CD1c-positive myeloid dendritic cell (primary cell): ENCODE data around the gene DSC2.
"Not testable (repeated sequence)": the region's sequence is repeated elsewhere in the genome, so short reads cannot be mapped to it uniquely, and the experiment has no call there.

ENCODE experiments used
- DNase-seq: peaks from one replicate; pipeline ENCODE4 v3.0.0-alpha.2; 2016; ENCODE audit errors: extremely low spot score

The DSC2 gene

GRCh38 chr18:31102025-31102684 is at the start of gene DSC2:
Gene DSC2, minus strand, starts transcription at chr18:31102421. Its CDS starts 450 bp downstream, at chr18:31101971.
- DNase-seq = no peak

GRCh38 chr18:31149351-31149750 is 47.1 kb upstream of the DSC2 start:
- DNase-seq = no peak

- no peak for DNase-seq
These were observed 46.4 kb upstream of the DSC2 start for GRCh38 chr18:31148600-31148999.

- DNase-seq = no peak
These were observed 44.6 kb upstream of the DSC2 start for GRCh38 chr18:31146809-31147208.

- no peak for DNase-seq
These were observed 40.8 kb upstream of the DSC2 start for GRCh38 chr18:31143025-31143424.

GRCh38 chr18:31138709-31139108 is 36.5 kb upstream of the DSC2 start:
- no peak for DNase-seq

GRCh38 chr18:31134988-31135529 is 32.8 kb upstream of the DSC2 start:
- DNase-seq = no peak

- no peak for DNase-seq
These were observed 27.3 kb upstream of the DSC2 start for GRCh38 chr18:31129398-31130115.

GRCh38 chr18:31125878-31126277 is 23.7 kb upstream of the DSC2 start:
- no peak for DNase-seq

- not testable (repeated sequence) for DNase-seq
These were observed 20.9 kb upstream of the DSC2 start for GRCh38 chr18:31123125-31123524.

- no peak for DNase-seq
These were observed 18.4 kb upstream of the DSC2 start for GRCh38 chr18:31120594-31120993.

GRCh38 chr18:31116853-31117595 is 14.8 kb upstream of the DSC2 start:
- DNase-seq = no peak

- DNase-seq = no peak
These were observed 10.6 kb upstream of the DSC2 start for GRCh38 chr18:31112804-31113203.

GRCh38 chr18:31105733-31106132 is 3.5 kb upstream of the DSC2 start:
- no peak for DNase-seq

- no peak for DNase-seq
These were observed 2.2 kb upstream of the DSC2 start for GRCh38 chr18:31104444-31104843.

- DNase-seq = no peak
These were observed 1.2 kb upstream of the DSC2 start for GRCh38 chr18:31103423-31103822.

GRCh38 chr18:31102941-31103340 is 720 bp upstream of the DSC2 start:
- no peak for DNase-seq

- DNase-seq = peak; percentile 89
These were observed 817 bp downstream of the DSC2 start for GRCh38 chr18:31101183-31102024.

GRCh38 chr18:31100436-31101182 is 1.6 kb downstream of the DSC2 start:
- DNase-seq = peak; percentile 8

GRCh38 chr18:31099450-31100230 is 2.6 kb downstream of the DSC2 start:
- DNase-seq = no peak
